Aorta (tissue), 5 donors: ENCODE results near the gene PCGF6. TPM values are rescaled to one million over a fixed set of nuclear protein-coding genes. Genes with fewer than 3 reads are reported as not detected.

Experiments used
- ATAC-seq: fragments of 200-7000 bp; cut with Tn5 transposase; one replicate; pipeline ENCODE4 v1.9.1; 2022; ENCODE audit warnings: moderate library complexity; ENCODE audit not compliant: low FRiP score
- DNase-seq, 2 donors: peaks; one replicate each; pipeline ENCODE4 v3.0.0-alpha.2; 2020
- H3K27ac ChIP-seq, 2 donors: one replicate each; pipeline ENCODE4 v1.5.1; 2013; ENCODE audit warnings: low read length in 2 of 2, mild to moderate bottlenecking in 2 of 2, moderate library complexity in 2 of 2, control low read depth in 1 of 2, inconsistent platforms in 1 of 2, low read depth in 1 of 2
- H3K27me3 ChIP-seq, 2 donors: one replicate each; pipeline ENCODE4 v1.6.1; 2013; ENCODE audit warnings: control low read depth in 1 of 2, low read length in 1 of 2, mild to moderate bottlenecking in 1 of 2, moderate library complexity in 1 of 2; ENCODE audit not compliant: insufficient read depth in 2 of 2, control insufficient read depth in 1 of 2
- H3K36me3 ChIP-seq, 2 donors: one replicate each; pipeline ENCODE4 v1.6.1; 2013; ENCODE audit warnings: control low read depth in 1 of 2, low read length in 1 of 2, mild to moderate bottlenecking in 1 of 2; ENCODE audit not compliant: insufficient read depth in 2 of 2, control insufficient read depth in 1 of 2
- H3K4me1 ChIP-seq, 2 donors: one replicate each; pipeline ENCODE4 v1.6.1; 2013; ENCODE audit warnings: low read length in 2 of 2, control low read depth in 1 of 2, mild to moderate bottlenecking in 1 of 2, moderate library complexity in 1 of 2; ENCODE audit not compliant: insufficient read depth in 2 of 2, control insufficient read depth in 1 of 2
- H3K4me3 ChIP-seq, 2 donors: one replicate each; pipeline ENCODE4 v1.5.1; 2013; ENCODE audit warnings: low read length in 2 of 2, control low read depth in 1 of 2, mild to moderate bottlenecking in 1 of 2
- H3K9me3 ChIP-seq: one replicate; pipeline ENCODE4 v1.6.1; 2013; ENCODE audit warnings: mild to moderate bottlenecking, low read length; ENCODE audit not compliant: control insufficient read depth
- WGBS, 2 donors: extraction: QIAGEN DNeasy Blood & Tissue Kit; methylation state at CpG; one replicate each; pipeline ENCODE4 v1.1.7; 2013; 5-methylcytosine and 5-hydroxymethylcytosine counted together
- intact Hi-C, 2 donors: fragments of 100-400 bp; cut with DNase I; formaldehyde crosslinking; loops; one replicate each; pipeline versions ENCODE4 v1.14.2 to v1.15.0; 2022
- polyA plus RNA-seq, 2 donors: library from polyadenylated mRNA; stranded (reverse); fragments of 200-250 nt; gene quantifications; one replicate each; pipeline ENCODE4 v1.2.3, GENCODE V29; 2013
- total RNA-seq, 2 donors: library from RNA; stranded (reverse); fragmentation: NEBNext Ultra II Directional; extraction: Animal tissue kit (Norgen Biotek cat#: 25700); gene quantifications; one replicate each; pipeline ENCODE4 v1.2.1, GENCODE V29; 2021
- donor health status: healthy with polysubstance abuse.
- donor health status: Bipolar disorder and iron deficiency.
- donor health status: DM: no; HTN: no; CAD: no.
- donor health status: DM: no; HTN: no; CAD: no.
- donor health status: DM: yes; HTN: yes; CAD: no.

PCGF6 gene
- total and polyA plus RNA-seq, 4 donors, result 6.4 to 9.8 (median 8.9) TPM

DNA sequence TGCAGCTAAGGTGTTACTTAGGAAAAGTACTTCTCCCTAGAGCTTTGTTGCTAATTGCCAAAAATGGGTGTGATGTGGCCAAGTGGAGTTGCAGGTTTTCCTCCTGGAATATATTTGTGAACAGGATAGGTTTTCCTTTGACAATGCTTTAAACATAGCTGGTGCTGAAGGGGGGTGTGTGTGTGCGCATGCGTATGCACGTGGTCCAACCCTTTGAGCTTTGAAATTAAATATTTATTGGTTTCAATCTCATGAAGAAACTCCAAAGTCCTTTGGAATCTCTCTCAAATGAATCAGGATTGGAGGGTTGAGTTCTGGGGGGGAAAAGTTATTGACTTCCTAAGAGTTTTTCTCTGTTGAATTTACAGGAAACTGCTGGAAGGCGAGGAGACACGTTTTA is 62.9 kb downstream of the PCGF6 start:
- no peaks in the 10 kb centered on the region for H3K27me3 ChIP-seq
- no peak overlapping the region for H3K27ac ChIP-seq
- H3K4me1 ChIP-seq, result no peaks in the 10 kb centered on the region
- DNase-seq (no peak), ATAC-seq (no peak)
- H3K4me3 ChIP-seq, result no peak overlapping the region
- no peaks in the 10 kb centered on the region for H3K36me3 ChIP-seq
- 82 to 86% methylated on average over 5 of the region's 5 CpGs for WGBS, 2 donors
- H3K9me3 ChIP-seq, result peaks cover 3% of the 10 kb centered on the region
- intact Hi-C loops, result no loop called here

GRCh38 chr10:103284170-103284569 is 66.8 kb downstream of the PCGF6 start:
- ATAC-seq (no peak), DNase-seq (no peak)
- intact Hi-C loops, result no loop called here
- Histone ChIP-seq H3K9me3 (no peaks in the 10 kb centered on the region), H3K27me3 (no peaks in the 10 kb centered on the region), H3K36me3 (no peaks in the 10 kb centered on the region), H3K4me3 (no peak overlapping the region), H3K27ac (no peak overlapping the region), H3K4me1 (no peaks in the 10 kb centered on the region)
- 84 to 89% methylated on average over 11 of the region's 11 CpGs for WGBS, 2 donors

- no peak for DNase-seq
- Histone ChIP-seq H3K9me3 (no peaks in the 10 kb centered on the region), H3K27me3 (no peaks in the 10 kb centered on the region), H3K27ac (no peak overlapping the region), H3K36me3 (no peaks in the 10 kb centered on the region), H3K4me3 (no peak overlapping the region), H3K4me1 (no peaks in the 10 kb centered on the region)
- no peak for ATAC-seq
- intact Hi-C loops, result no loop called here
- 67 to 69% methylated on average over 1 of the region's 1 CpG for WGBS, 2 donors
Measured at GRCh38 chr10:103282961-103283360, 68.0 kb downstream of the PCGF6 start.

GRCh38 chr10:103281753-103282152 is 69.2 kb downstream of the PCGF6 start:
- ATAC-seq (no peak), DNase-seq (no peak)
- intact Hi-C loops, result no loop called here
- no peaks in the 10 kb centered on the region for H3K36me3 ChIP-seq
- no peaks in the 10 kb centered on the region for H3K27me3 ChIP-seq
- H3K4me3 ChIP-seq, result no peak overlapping the region
- H3K27ac ChIP-seq, result no peak overlapping the region
- no peaks in the 10 kb centered on the region for H3K4me1 ChIP-seq
- 6 to 11% methylated on average over 14 of the region's 14 CpGs for WGBS, 2 donors
- H3K9me3 ChIP-seq, result no peaks in the 10 kb centered on the region

GRCh38 chr10:103280506-103280905 is 70.4 kb downstream of the PCGF6 start:
- 88 to 89% methylated on average over 2 of the region's 2 CpGs for WGBS, 2 donors
- Histone ChIP-seq H3K27ac (no peak overlapping the region), H3K4me1 (no peaks in the 10 kb centered on the region), H3K27me3 (no peaks in the 10 kb centered on the region), H3K36me3 (no peaks in the 10 kb centered on the region), H3K9me3 (no peaks in the 10 kb centered on the region), H3K4me3 (no peak overlapping the region)
- ATAC-seq (no peak), DNase-seq (no peak)
- intact Hi-C loops, result no loop called here

DNA sequence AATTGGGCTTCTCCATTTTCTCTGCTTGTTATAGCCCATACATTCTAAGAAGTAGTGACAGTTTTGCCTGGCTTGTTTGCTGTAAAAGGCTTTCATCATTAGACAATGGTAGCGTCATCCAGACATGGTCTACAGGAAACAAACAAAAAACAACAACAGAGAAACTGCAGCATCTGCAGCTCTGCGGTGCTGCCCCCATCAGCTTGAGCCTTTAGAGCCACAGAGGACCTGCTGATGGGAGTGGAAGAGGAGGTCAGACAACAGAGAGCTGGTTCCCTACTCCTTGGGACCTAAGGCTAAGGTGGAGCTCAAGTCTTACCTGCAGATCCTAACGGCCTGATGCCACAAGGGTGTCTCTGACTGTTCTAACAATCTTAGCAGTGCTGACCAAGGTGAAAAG is 70.9 kb downstream of the PCGF6 start:
- 68 to 70% methylated on average over 3 of the region's 3 CpGs for WGBS, 2 donors
- intact Hi-C loops, result no loop called here
- no peaks in the 10 kb centered on the region for H3K27me3 ChIP-seq

DNA sequence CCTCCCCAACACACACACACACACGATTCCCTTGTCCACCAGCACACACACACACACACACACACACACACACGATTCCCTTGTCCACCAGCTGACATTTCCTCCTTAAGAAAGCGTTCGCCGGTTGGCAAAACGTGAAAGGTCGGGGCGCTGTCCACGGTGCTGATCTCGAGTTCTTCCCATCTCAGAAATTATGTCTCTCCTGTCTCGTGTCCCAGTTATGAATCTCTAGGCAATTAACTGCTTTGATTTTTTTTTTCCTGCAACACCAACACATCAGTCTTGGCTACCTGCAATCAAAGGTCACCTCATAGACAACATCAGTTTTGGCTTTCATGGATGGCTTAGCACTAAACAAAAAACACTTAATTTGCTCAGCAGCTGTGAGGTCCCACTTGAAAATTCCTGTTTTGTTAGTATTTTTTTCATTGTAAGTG is 72.1 kb downstream of the PCGF6 start:
- Histone ChIP-seq H3K36me3 (no peaks in the 10 kb centered on the region), H3K27me3 (no peaks in the 10 kb centered on the region), H3K4me1 (peaks cover 0 to under 1% of the 10 kb centered on the region in 2 donors), H3K9me3 (no peaks in the 10 kb centered on the region), H3K4me3 (no peak overlapping the region), H3K27ac (no peak overlapping the region)
- ATAC-seq, result no peak
- peak; percentile 61 to 88 for DNase-seq
- intact Hi-C loops, result no loop called here
- 3% methylated on average over 11 of the region's 11 CpGs for WGBS, 2 donors

More for the DNA sequence above, 70.9 kb downstream of the PCGF6 start:
- Histone ChIP-seq H3K27ac (no peak overlapping the region), H3K36me3 (no peaks in the 10 kb centered on the region), H3K9me3 (no peaks in the 10 kb centered on the region), H3K4me1 (no peaks in the 10 kb centered on the region), H3K4me3 (no peak overlapping the region)
- DNase-seq, result no peak
- ATAC-seq, result no peak

DNA sequence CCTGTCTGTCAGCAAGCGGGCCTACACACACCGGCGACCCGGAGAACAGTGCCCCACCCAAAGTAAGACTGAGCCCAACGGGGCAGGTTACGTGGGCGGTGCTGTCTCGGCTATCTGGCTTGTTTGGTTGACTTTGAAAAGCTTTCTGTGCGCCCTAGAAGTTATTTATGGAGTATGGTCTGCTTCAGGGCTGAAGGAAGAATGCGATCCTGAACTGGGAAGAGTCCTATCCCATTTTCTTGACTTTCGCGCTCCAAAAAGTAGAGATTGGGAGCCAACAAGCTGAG is 72.5 kb downstream of the PCGF6 start:
- WGBS, 2 donors, result 20 to 22% methylated on average over 12 of the region's 12 CpGs
- Histone ChIP-seq H3K4me1 (peaks cover 0 to 4% of the 10 kb centered on the region in 2 donors), H3K9me3 (no peaks in the 10 kb centered on the region), H3K36me3 (no peaks in the 10 kb centered on the region), H3K27ac (no peak overlapping the region), H3K4me3 (no peak overlapping the region), H3K27me3 (no peaks in the 10 kb centered on the region)
- DNase-seq (no peak), ATAC-seq (no peak)
- intact Hi-C loops, result no loop called here

- Histone ChIP-seq H3K4me3 (no peak overlapping the region), H3K27me3 (no peaks in the 10 kb centered on the region), H3K36me3 (no peaks in the 10 kb centered on the region), H3K4me1 (peaks cover 0 to 7% of the 10 kb centered on the region in 2 donors), H3K27ac (no peak overlapping the region), H3K9me3 (no peaks in the 10 kb centered on the region)
- intact Hi-C loops, result no loop called here
- ATAC-seq (no peak), DNase-seq (peak in 1 of 2 donors; percentile 74)
- WGBS, 2 donors, result 5% methylated on average over 70 to 76 of the region's 76 CpGs
Measured at GRCh38 chr10:103277713-103278536, 73.0 kb downstream of the PCGF6 start.
